ENCODE data around the gene UNC5B. TPM values are rescaled to one million over a fixed set of nuclear protein-coding genes. Genes with fewer than 3 reads are reported as not detected.

Gene UNC5B
- total and polyA plus RNA-seq, 4 donors, result 2.9 to 13.0 (median 8.5) TPM

- Histone ChIP-seq H3K9me3 (ENCODE audit: control insufficient read depth, low read length) (no peaks in the 10 kb centered on the region), H3K36me3 (ENCODE audit: control insufficient read depth in 1 of 2, insufficient read depth in 2 of 2, low read length in 1 of 2) (no peaks in the 10 kb centered on the region), H3K4me3 (ENCODE audit: low read length in 2 of 2) (no peak overlapping the region), H3K4me1 (ENCODE audit: control insufficient read depth in 1 of 2, insufficient read depth in 2 of 2, low read length in 2 of 2) (no peaks in the 10 kb centered on the region), H3K27me3 (ENCODE audit: control insufficient read depth in 1 of 2, insufficient read depth in 2 of 2, low read length in 1 of 2) (no peaks in the 10 kb centered on the region), H3K27ac (ENCODE audit: low read depth in 1 of 2, low read length in 2 of 2) (no peak overlapping the region)
- intact Hi-C loops (cut with DNase I), result no loop called here
- WGBS, 2 donors, result 94 to 97% methylated on average over 2 of the region's 2 CpGs
- DNase-seq (no peak), ATAC-seq (ENCODE audit: low FRiP score) (no peak)
These were observed 69.9 kb downstream of the UNC5B start for GRCh38 chr10:71282323-71282680.

GRCh38 chr10:71283410-71283809 lies 71.0 kb downstream of the UNC5B start:
- DNase-seq (no peak), ATAC-seq (ENCODE audit: low FRiP score) (no peak)
- H3K9me3 ChIP-seq (ENCODE audit: control insufficient read depth, low read length), result no peaks in the 10 kb centered on the region
- H3K27ac ChIP-seq (ENCODE audit: low read depth in 1 of 2, low read length in 2 of 2), result no peak overlapping the region
- H3K36me3 ChIP-seq (ENCODE audit: control insufficient read depth in 1 of 2, insufficient read depth in 2 of 2, low read length in 1 of 2), result no peaks in the 10 kb centered on the region
- WGBS, 2 donors, result 87 to 88% methylated on average over 6 of the region's 6 CpGs
- intact Hi-C loops (cut with DNase I), result no loop called here
- H3K27me3 ChIP-seq (ENCODE audit: control insufficient read depth in 1 of 2, insufficient read depth in 2 of 2, low read length in 1 of 2), result no peaks in the 10 kb centered on the region
- no peaks in the 10 kb centered on the region for H3K4me1 ChIP-seq (ENCODE audit: control insufficient read depth in 1 of 2, insufficient read depth in 2 of 2, low read length in 2 of 2)
- H3K4me3 ChIP-seq (ENCODE audit: low read length in 2 of 2), result no peak overlapping the region

GRCh38 chr10:71283876-71284275 lies 71.5 kb downstream of the UNC5B start:
- no peaks in the 10 kb centered on the region for H3K36me3 ChIP-seq (ENCODE audit: control insufficient read depth in 1 of 2, insufficient read depth in 2 of 2, low read length in 1 of 2)
- no peak for ATAC-seq (ENCODE audit: low FRiP score)
- no peak overlapping the region for H3K4me3 ChIP-seq (ENCODE audit: low read length in 2 of 2)
- WGBS, 2 donors, result 89% methylated on average over 10 of the region's 10 CpGs
- no peak overlapping the region for H3K27ac ChIP-seq (ENCODE audit: low read depth in 1 of 2, low read length in 2 of 2)
- intact Hi-C loops (cut with DNase I), result loop anchor here (2.0 kb wide), 3 partner anchors 75 to 359 kb away; no protein-coding TSS in a partner anchor
- no peaks in the 10 kb centered on the region for H3K27me3 ChIP-seq (ENCODE audit: control insufficient read depth in 1 of 2, insufficient read depth in 2 of 2, low read length in 1 of 2)
- H3K4me1 ChIP-seq (ENCODE audit: control insufficient read depth in 1 of 2, insufficient read depth in 2 of 2, low read length in 2 of 2), result no peaks in the 10 kb centered on the region
- no peak for DNase-seq
- no peaks in the 10 kb centered on the region for H3K9me3 ChIP-seq (ENCODE audit: control insufficient read depth, low read length)

- no peak overlapping the region for H3K27ac ChIP-seq (ENCODE audit: low read depth in 1 of 2, low read length in 2 of 2)
- H3K4me1 ChIP-seq (ENCODE audit: control insufficient read depth in 1 of 2, insufficient read depth in 2 of 2, low read length in 2 of 2), result no peaks in the 10 kb centered on the region
- H3K9me3 ChIP-seq (ENCODE audit: control insufficient read depth, low read length), result no peaks in the 10 kb centered on the region
- 88 to 89% methylated on average over 15 to 19 of the region's 19 CpGs for WGBS, 2 donors
- DNase-seq (no peak), ATAC-seq (ENCODE audit: low FRiP score) (no peak)
- intact Hi-C loops (cut with DNase I), result loop anchor here (2.0 to 5.0 kb wide), 4 partner anchors 76 to 360 kb away; no protein-coding TSS in a partner anchor
- H3K4me3 ChIP-seq (ENCODE audit: low read length in 2 of 2), result no peak overlapping the region
- H3K36me3 ChIP-seq (ENCODE audit: control insufficient read depth in 1 of 2, insufficient read depth in 2 of 2, low read length in 1 of 2), result no peaks in the 10 kb centered on the region
- no peaks in the 10 kb centered on the region for H3K27me3 ChIP-seq (ENCODE audit: control insufficient read depth in 1 of 2, insufficient read depth in 2 of 2, low read length in 1 of 2)
These were observed 72.3 kb downstream of the UNC5B start for GRCh38 chr10:71284544-71285179.

- Histone ChIP-seq H3K4me3 (ENCODE audit: low read length in 2 of 2) (no peak overlapping the region), H3K36me3 (ENCODE audit: control insufficient read depth in 1 of 2, insufficient read depth in 2 of 2, low read length in 1 of 2) (no peaks in the 10 kb centered on the region), H3K4me1 (ENCODE audit: control insufficient read depth in 1 of 2, insufficient read depth in 2 of 2, low read length in 2 of 2) (no peaks in the 10 kb centered on the region), H3K27ac (ENCODE audit: low read depth in 1 of 2, low read length in 2 of 2) (no peak overlapping the region), H3K9me3 (ENCODE audit: control insufficient read depth, low read length) (no peaks in the 10 kb centered on the region), H3K27me3 (ENCODE audit: control insufficient read depth in 1 of 2, insufficient read depth in 2 of 2, low read length in 1 of 2) (no peaks in the 10 kb centered on the region)
- intact Hi-C loops (cut with DNase I), result loop anchor here (2.0 to 5.0 kb wide), 4 partner anchors 76 to 360 kb away; no protein-coding TSS in a partner anchor
- DNase-seq, result no peak
- 64 to 67% methylated on average over 11 of the region's 11 CpGs for WGBS, 2 donors
- ATAC-seq (ENCODE audit: low FRiP score), result peak; percentile 36
These were observed 72.8 kb downstream of the UNC5B start for GRCh38 chr10:71285180-71285545.

- DNase-seq, result no peak
- H3K27me3 ChIP-seq (ENCODE audit: control insufficient read depth in 1 of 2, insufficient read depth in 2 of 2, low read length in 1 of 2), result no peaks in the 10 kb centered on the region
- no peaks in the 10 kb centered on the region for H3K4me1 ChIP-seq (ENCODE audit: control insufficient read depth in 1 of 2, insufficient read depth in 2 of 2, low read length in 2 of 2)
- no peaks in the 10 kb centered on the region for H3K9me3 ChIP-seq (ENCODE audit: control insufficient read depth, low read length)
- 87 to 89% methylated on average over 4 of the region's 4 CpGs for WGBS, 2 donors
- no peak for ATAC-seq (ENCODE audit: low FRiP score)
- H3K4me3 ChIP-seq (ENCODE audit: low read length in 2 of 2), result no peak overlapping the region
- intact Hi-C loops (cut with DNase I), result loop anchor here (2.0 to 5.0 kb wide), 4 partner anchors 77 to 361 kb away; no protein-coding TSS in a partner anchor
- H3K36me3 ChIP-seq (ENCODE audit: control insufficient read depth in 1 of 2, insufficient read depth in 2 of 2, low read length in 1 of 2), result no peaks in the 10 kb centered on the region
- no peak overlapping the region for H3K27ac ChIP-seq (ENCODE audit: low read depth in 1 of 2, low read length in 2 of 2)
These were observed 73.6 kb downstream of the UNC5B start for GRCh38 chr10:71285986-71286385.

- H3K36me3 ChIP-seq (ENCODE audit: control insufficient read depth in 1 of 2, insufficient read depth in 2 of 2, low read length in 1 of 2), result no peaks in the 10 kb centered on the region
- ATAC-seq (ENCODE audit: low FRiP score), result no peak
- H3K4me3 ChIP-seq (ENCODE audit: low read length in 2 of 2), result no peak overlapping the region
- H3K27ac ChIP-seq (ENCODE audit: low read depth in 1 of 2, low read length in 2 of 2), result no peak overlapping the region
- 93% methylated on average over 17 of the region's 17 CpGs for WGBS, 2 donors
- H3K9me3 ChIP-seq (ENCODE audit: control insufficient read depth, low read length), result no peaks in the 10 kb centered on the region
- no peak for DNase-seq
- H3K4me1 ChIP-seq (ENCODE audit: control insufficient read depth in 1 of 2, insufficient read depth in 2 of 2, low read length in 2 of 2), result no peaks in the 10 kb centered on the region
- no peaks in the 10 kb centered on the region for H3K27me3 ChIP-seq (ENCODE audit: control insufficient read depth in 1 of 2, insufficient read depth in 2 of 2, low read length in 1 of 2)
- intact Hi-C loops (cut with DNase I), result loop anchor here in 1 of 2 donors (5.0 kb wide), 1 partner anchor 79 kb away; no protein-coding TSS in a partner anchor
These were observed 74.3 kb downstream of the UNC5B start for GRCh38 chr10:71286521-71287294.

GRCh38 chr10:71287456-71287855 lies 75.1 kb downstream of the UNC5B start:
- no peaks in the 10 kb centered on the region for H3K27me3 ChIP-seq (ENCODE audit: control insufficient read depth in 1 of 2, insufficient read depth in 2 of 2, low read length in 1 of 2)
- H3K4me3 ChIP-seq (ENCODE audit: low read length in 2 of 2), result no peak overlapping the region
- no peaks in the 10 kb centered on the region for H3K9me3 ChIP-seq (ENCODE audit: control insufficient read depth, low read length)
- intact Hi-C loops (cut with DNase I), result loop anchor here in 1 of 2 donors (5.0 kb wide), 1 partner anchor 80 kb away; no protein-coding TSS in a partner anchor
- DNase-seq (no peak), ATAC-seq (ENCODE audit: low FRiP score) (no peak)
- 83 to 89% methylated on average over 14 of the region's 14 CpGs for WGBS, 2 donors
- H3K36me3 ChIP-seq (ENCODE audit: control insufficient read depth in 1 of 2, insufficient read depth in 2 of 2, low read length in 1 of 2), result no peaks in the 10 kb centered on the region
- H3K4me1 ChIP-seq (ENCODE audit: control insufficient read depth in 1 of 2, insufficient read depth in 2 of 2, low read length in 2 of 2), result no peaks in the 10 kb centered on the region
- no peak overlapping the region for H3K27ac ChIP-seq (ENCODE audit: low read depth in 1 of 2, low read length in 2 of 2)
